Measurements from ENCODE around the gene GRID1. TPM values are rescaled to one million over a fixed set of nuclear protein-coding genes. Genes with fewer than 3 reads are reported as not detected.

Gene GRID1
- total RNA-seq, 1 experiment from 2014 or later, result 5.6 TPM

DNA sequence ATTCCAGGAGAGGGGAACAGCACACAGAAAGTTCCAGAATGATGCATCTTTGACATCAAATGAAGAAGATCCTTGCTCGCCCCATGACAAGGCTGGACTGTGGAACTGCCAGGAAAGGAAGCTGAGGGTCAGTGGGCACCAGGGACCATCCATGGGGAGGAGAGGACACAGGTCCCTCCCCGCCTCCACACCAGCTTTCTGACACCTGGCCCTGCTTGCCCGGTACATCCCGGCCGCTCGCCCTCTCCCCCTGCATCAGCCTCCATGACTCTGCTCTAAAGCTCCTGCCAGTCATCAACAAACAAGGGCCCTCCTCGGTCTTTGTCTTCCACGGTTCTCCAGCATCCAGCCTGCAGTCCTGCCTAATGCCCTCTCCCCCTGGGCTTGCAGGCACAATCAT lies 222.3 kb downstream of the GRID1 start:
- no peaks in the 10 kb centered on the region for H3K27me3 ChIP-seq (ENCODE audit: insufficient read depth, low read length)
- no peaks in the 10 kb centered on the region for H3K4me1 ChIP-seq (ENCODE audit: control insufficient read depth in 1 of 2, insufficient read depth in 2 of 2, low read length in 2 of 2)
- no peaks in the 10 kb centered on the region for H3K79me2 ChIP-seq (ENCODE audit: insufficient read depth, low read length)
- no TSS peak for BruUV-seq (replicated peaks)
- no peak overlapping the region for H3K9ac ChIP-seq (ENCODE audit: low read length)
- ATAC-seq (no peak), DNase-seq (ENCODE audit: low read depth, low spot score) (no peak)
- no peak overlapping the region for H3K4me3 ChIP-seq (replicated peaks in 1 of 2; ENCODE audit: low read depth in 1 of 2, low read length in 2 of 2)
- RAD21 ChIA-PET (ENCODE audit: low non-redundant PET in 1 of 2, low total read pairs in 2 of 2, uncharacterized antibody in 2 of 2, unreplicated experiment in 2 of 2), result no interaction called here
- H3K9me3 ChIP-seq (ENCODE audit: control insufficient read depth in 1 of 2, insufficient read depth in 1 of 2, low read depth in 1 of 2, low read length in 2 of 2), result no peaks in the 10 kb centered on the region
- H4K20me1 ChIP-seq (ENCODE audit: insufficient read depth), result no peaks in the 10 kb centered on the region
- intact Hi-C loops (cut with micrococcal nuclease), result no loop called here
- H2AFZ ChIP-seq (ENCODE audit: low read depth, low read length, poor library complexity, severe bottlenecking), result no peak overlapping the region
- TF ChIP-seq FOSL1 (IDR thresholded peaks at IDR 0.05; ENCODE audit: low read depth) (no peak), EGR1 (IDR thresholded peaks at IDR 0.05; ENCODE audit: low read depth) (no peak), ELF1 (IDR thresholded peaks at IDR 0.05; ENCODE audit: borderline replicate concordance, low read depth) (no peak), SP1 (IDR thresholded peaks at IDR 0.05; ENCODE audit: low read depth) (no peak), CBX3 (IDR thresholded peaks at IDR 0.05; ENCODE audit: low read depth) (no peak), JUND (IDR thresholded peaks at IDR 0.05) (no peak), EZH2phosphoT487 (IDR thresholded peaks at IDR 0.05; ENCODE audit: borderline replicate concordance) (no peak), RAD21 (IDR thresholded peaks at IDR 0.05; ENCODE audit: low read depth) (no peak), POLR2AphosphoS5 (IDR thresholded peaks at IDR 0.05; ENCODE audit: low read depth, low read length) (no peak)
- TF ChIP-seq, protein P1, sequence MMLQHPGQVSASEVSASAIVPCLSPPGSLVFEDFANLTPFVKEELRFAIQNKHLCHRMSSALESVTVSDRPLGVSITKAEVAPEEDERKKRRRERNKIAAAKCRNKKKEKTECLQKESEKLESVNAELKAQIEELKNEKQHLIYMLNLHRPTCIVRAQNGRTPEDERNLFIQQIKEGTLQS (IDR thresholded peaks at IDR 0.05), result no peak
- H3K4me2 ChIP-seq (ENCODE audit: low read length), result no peak overlapping the region
- CTCF ChIA-PET, result no interaction called here
- POLR2A ChIA-PET, result no interaction called here
- H3K9me2 ChIP-seq (ENCODE audit: insufficient read depth), result no peaks in the 10 kb centered on the region
- no peaks in the 10 kb centered on the region for H3K36me3 ChIP-seq (ENCODE audit: control insufficient read depth in 1 of 2, insufficient read depth in 2 of 2, low read length in 2 of 2)
- no peak overlapping the region for H3K27ac ChIP-seq (ENCODE audit: low read depth, low read length)

DNA sequence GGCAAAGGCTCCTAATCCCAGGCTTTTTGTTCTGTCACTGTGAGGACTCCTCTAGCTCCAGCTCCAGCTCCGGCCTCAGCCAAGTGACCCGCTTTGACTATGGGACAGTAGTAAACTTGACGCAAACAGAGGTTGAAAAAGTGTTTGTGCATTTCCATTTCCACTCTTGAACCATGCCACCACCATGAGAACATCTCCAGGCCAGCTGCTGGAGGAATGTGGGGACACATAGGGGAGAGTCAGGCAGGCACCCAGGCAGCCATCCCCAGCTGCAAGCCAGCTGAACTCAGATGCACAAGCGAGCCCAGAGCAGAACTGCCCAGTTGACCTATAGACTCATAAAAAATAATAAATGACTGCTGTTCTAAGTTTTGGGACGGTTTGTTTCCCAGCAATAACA lies 224.7 kb downstream of the GRID1 start:
- no peak for ATAC-seq

More for the DNA sequence above, 224.7 kb downstream of the GRID1 start:
- no peaks in the 10 kb centered on the region for H3K36me3 ChIP-seq (ENCODE audit: control insufficient read depth in 1 of 2, insufficient read depth in 2 of 2, low read length in 2 of 2)
- no peaks in the 10 kb centered on the region for H4K20me1 ChIP-seq (ENCODE audit: insufficient read depth)
- H3K9ac ChIP-seq (ENCODE audit: low read length), result no peak overlapping the region
- no peaks in the 10 kb centered on the region for H3K79me2 ChIP-seq (ENCODE audit: insufficient read depth, low read length)
- TF ChIP-seq, protein P2, sequence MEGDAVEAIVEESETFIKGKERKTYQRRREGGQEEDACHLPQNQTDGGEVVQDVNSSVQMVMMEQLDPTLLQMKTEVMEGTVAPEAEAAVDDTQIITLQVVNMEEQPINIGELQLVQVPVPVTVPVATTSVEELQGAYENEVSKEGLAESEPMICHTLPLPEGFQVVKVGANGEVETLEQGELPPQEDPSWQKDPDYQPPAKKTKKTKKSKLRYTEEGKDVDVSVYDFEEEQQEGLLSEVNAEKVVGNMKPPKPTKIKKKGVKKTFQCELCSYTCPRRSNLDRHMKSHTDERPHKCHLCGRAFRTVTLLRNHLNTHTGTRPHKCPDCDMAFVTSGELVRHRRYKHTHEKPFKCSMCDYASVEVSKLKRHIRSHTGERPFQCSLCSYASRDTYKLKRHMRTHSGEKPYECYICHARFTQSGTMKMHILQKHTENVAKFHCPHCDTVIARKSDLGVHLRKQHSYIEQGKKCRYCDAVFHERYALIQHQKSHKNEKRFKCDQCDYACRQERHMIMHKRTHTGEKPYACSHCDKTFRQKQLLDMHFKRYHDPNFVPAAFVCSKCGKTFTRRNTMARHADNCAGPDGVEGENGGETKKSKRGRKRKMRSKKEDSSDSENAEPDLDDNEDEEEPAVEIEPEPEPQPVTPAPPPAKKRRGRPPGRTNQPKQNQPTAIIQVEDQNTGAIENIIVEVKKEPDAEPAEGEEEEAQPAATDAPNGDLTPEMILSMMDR (IDR thresholded peaks at IDR 0.05 in 2 of 3, conservative IDR thresholded peaks at IDR 0.05 in 1 of 3; ENCODE audit: borderline replicate concordance in 1 of 3, insufficient read depth in 1 of 3, low read depth in 2 of 3, low read length in 2 of 3), result no peak
- TF ChIP-seq POLR2AphosphoS5 (IDR thresholded peaks at IDR 0.05; ENCODE audit: low read depth, low read length) (no peak), CBX3 (IDR thresholded peaks at IDR 0.05; ENCODE audit: low read depth) (no peak), JUND (IDR thresholded peaks at IDR 0.05) (no peak), YY1 (IDR thresholded peaks at IDR 0.05; ENCODE audit: extremely low read depth, insufficient replicate concordance, low read depth, low read length) (no peak), ZNF274 (IDR thresholded peaks at IDR 0.05; ENCODE audit: low read depth, low read length) (no peak), TCF7L2 (IDR thresholded peaks at IDR 0.05; ENCODE audit: borderline replicate concordance, extremely low read depth, insufficient read depth, insufficient read length) (no peak), EZH2 (IDR thresholded peaks at IDR 0.05) (no peak), SRF (IDR thresholded peaks at IDR 0.05; ENCODE audit: low read depth) (no peak), CEBPB (IDR thresholded peaks at IDR 0.05; ENCODE audit: low read depth) (no peak), ZFX (IDR thresholded peaks at IDR 0.05) (no peak)
- no peak for DNase-seq (ENCODE audit: low read depth, low spot score)
- intact Hi-C loops (cut with micrococcal nuclease), result no loop called here
- H3K27me3 ChIP-seq (ENCODE audit: insufficient read depth, low read length), result no peaks in the 10 kb centered on the region
- H3K4me2 ChIP-seq (ENCODE audit: low read length), result no peak overlapping the region
- no peak overlapping the region for H2AFZ ChIP-seq (ENCODE audit: low read depth, low read length, poor library complexity, severe bottlenecking)
- no peaks in the 10 kb centered on the region for H3K4me1 ChIP-seq (ENCODE audit: control insufficient read depth in 1 of 2, insufficient read depth in 2 of 2, low read length in 2 of 2)
- ChIA-PET RAD21 (ENCODE audit: low non-redundant PET in 1 of 2, low total read pairs in 2 of 2, uncharacterized antibody in 2 of 2, unreplicated experiment in 2 of 2) (no interaction called here), CTCF (no interaction called here), POLR2A (no interaction called here)
- H3K9me3 ChIP-seq (ENCODE audit: control insufficient read depth in 1 of 2, insufficient read depth in 1 of 2, low read depth in 1 of 2, low read length in 2 of 2), result no peaks in the 10 kb centered on the region
- H3K27ac ChIP-seq (ENCODE audit: low read depth, low read length), result no peak overlapping the region
- no peaks in the 10 kb centered on the region for H3K9me2 ChIP-seq (ENCODE audit: insufficient read depth)
- no peak overlapping the region for H3K4me3 ChIP-seq (replicated peaks in 1 of 2; ENCODE audit: low read depth in 1 of 2, low read length in 2 of 2)
- BruUV-seq (replicated peaks), result no TSS peak

Data from HCT116 (cell line).